T-helper 22 cell (primary cell): ENCODE data around the gene TSPAN9.

Experiments used
- DNase-seq: peaks from one replicate; pipeline ENCODE4 v3.0.0-alpha.2; 2020; ENCODE audit warnings: low read depth

Gene TSPAN9

GRCh38 chr12:3078086-3078820, 1.1 kb downstream of the TSPAN9 start:
- DNase-seq = no peak

DNA sequence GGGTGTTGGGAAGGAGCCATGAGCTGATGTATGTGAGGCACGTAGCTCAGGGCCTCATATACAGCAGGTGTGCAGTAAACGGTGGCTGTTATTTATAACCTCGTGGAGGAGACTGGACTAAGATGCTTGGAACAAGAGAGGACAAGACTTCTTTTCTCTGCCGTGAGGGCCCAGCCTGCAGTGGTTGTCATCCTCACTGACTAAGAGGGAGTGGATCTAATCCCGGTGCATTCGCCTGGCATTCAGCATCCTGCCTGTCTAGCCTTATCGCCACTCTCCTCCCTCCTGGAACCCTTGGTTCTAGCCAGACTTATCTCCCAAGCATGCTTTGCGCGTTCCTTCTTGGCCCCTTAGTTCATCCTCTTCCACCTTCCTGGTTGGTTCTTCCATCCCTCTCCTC, 3.9 kb downstream of the TSPAN9 start:
- no peak for DNase-seq

DNA sequence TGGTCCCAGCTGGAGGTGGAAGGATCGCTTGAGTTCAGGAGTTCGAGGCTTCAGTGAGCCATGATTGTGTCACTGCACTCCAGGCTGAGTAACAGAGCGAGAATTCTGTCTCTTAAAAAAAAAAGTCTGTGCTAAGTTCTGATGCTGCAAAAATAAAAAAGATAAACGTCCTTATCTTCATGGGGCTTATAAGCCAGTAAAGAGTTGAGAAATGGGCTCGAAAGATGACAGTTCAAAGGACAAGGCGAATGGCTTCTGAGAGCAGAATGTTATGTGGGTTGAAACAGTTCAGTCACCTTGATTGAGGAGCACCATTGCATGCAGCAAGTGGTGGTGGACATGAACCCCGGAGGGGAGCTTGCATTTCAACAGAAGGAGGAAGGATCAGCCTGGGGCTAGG, 4.7 kb downstream of the TSPAN9 start:
- DNase-seq = no peak

DNA sequence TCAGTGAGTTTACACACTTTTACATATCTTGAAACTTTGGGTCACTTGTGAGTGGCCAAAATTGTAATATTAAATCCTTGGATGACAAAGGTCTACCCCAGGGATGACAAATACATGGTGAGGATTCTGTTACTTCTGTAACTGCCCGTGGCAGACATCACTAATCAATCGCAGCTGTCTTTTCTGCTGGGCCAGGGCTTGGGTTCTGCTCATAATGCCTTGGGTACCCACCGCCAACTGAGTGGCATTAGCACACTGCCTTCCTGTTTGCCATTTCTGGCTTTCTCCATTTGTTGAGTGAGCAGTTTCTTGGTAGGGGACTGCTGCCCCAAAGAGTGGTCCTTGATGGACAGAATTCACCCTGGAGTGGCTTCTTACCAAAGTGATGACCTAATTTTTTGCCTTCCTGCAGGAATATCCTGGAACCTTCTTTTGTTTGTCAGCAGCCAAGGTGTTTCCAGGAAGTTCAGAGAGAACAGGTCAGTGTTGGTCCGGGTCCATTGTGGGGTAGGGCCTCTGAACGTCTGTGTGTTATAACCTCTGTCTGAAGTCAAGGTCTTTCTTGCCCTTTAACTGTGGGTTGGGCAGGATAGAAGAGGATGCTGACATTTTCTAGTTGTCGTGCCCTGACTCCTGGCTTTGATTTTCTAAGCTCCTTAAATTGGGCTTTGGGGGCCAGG, 6.2 kb downstream of the TSPAN9 start:
- no peak for DNase-seq

GRCh38 chr12:3083921-3084347, 6.8 kb downstream of the TSPAN9 start:
- DNase-seq = no peak

- no peak for DNase-seq
Observed at GRCh38 chr12:3084742-3085141, 7.6 kb downstream of the TSPAN9 start.

DNA sequence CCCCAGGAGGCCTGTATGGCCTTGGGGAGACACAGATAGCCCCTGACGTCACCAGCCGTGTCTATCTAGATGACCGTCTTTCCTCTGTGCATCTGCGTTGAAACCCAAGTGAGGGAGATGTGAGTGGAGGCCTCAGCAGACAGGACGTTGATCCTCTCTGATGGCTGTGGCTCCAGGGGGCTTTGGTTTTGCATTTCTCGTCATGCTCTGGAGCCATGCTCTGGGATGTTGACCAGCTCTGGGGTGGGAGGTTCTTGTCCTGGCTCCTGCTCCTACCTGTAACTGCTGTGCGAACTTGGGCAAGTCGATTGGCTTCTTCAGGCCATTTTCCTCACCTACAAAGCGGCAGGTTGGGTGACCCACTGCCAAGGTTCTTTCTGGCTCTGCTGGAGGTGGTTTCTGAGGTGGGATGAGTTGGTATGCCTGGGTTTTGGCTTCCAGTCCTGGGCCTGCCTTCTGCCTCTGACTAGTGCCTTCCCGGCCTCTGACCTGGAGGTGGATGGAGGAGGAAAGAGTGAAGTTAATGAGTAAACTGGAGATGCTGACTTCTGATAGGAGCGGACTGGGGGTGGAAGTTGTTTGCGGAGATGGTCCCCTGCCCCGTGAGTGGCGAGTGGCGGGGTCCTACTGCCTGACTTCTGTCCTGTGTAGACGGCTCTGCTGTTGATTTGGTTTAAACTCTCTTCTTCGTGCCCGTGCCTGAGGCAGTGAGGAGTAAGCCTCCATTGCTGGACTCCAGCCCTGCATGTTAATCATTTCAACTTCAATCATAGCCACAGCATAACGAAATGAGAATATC, 8.4 kb downstream of the TSPAN9 start:
- DNase-seq = no peak

DNA sequence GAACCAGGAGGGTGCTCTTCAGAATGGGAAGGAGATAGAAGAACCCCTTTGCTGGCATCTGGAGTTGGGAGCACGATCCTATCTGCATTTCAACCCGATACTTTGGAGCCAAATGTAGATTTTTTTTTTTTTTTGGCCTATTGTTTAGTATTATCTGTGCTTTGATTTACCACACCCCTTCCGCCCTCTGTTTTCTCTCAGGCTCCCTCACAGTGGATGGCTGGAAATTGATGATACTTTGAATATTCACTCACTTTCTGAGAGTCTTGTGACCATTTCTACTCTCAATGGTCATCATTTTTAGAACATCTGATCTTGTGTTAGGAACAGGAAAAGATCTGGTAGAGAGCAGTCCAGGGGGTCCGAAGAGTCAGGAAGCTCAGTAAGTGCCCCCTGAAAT, 9.0 kb downstream of the TSPAN9 start:
- no peak for DNase-seq

DNA sequence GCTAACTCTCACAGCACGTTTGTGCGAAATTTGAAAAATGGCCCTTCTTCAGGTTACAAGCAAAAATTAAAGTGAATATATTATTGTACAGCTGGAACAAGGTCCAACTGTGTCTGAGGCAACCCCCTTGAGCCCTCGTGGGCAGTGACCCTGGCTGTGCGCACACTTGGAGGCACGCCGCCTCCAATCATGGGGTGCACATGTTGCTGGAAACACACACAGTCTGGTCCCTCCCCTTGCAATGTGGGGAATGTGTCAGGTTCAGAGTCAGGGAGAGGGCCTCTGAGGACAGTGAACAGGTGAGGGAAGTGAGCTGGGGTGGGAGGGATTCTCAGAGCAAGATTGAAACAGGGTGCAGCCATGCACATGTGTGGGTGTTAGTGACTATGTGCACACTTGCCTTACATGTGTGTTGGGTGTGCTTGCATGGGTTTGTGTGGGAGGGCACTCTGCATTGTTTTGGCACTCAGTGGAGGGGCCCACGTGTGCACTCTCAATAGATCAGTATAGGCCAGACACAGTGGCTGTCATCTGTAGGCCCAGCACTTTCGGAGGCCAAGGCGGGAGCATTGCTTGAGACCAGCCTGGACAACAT, 9.6 kb downstream of the TSPAN9 start:
- no peak for DNase-seq

DNA sequence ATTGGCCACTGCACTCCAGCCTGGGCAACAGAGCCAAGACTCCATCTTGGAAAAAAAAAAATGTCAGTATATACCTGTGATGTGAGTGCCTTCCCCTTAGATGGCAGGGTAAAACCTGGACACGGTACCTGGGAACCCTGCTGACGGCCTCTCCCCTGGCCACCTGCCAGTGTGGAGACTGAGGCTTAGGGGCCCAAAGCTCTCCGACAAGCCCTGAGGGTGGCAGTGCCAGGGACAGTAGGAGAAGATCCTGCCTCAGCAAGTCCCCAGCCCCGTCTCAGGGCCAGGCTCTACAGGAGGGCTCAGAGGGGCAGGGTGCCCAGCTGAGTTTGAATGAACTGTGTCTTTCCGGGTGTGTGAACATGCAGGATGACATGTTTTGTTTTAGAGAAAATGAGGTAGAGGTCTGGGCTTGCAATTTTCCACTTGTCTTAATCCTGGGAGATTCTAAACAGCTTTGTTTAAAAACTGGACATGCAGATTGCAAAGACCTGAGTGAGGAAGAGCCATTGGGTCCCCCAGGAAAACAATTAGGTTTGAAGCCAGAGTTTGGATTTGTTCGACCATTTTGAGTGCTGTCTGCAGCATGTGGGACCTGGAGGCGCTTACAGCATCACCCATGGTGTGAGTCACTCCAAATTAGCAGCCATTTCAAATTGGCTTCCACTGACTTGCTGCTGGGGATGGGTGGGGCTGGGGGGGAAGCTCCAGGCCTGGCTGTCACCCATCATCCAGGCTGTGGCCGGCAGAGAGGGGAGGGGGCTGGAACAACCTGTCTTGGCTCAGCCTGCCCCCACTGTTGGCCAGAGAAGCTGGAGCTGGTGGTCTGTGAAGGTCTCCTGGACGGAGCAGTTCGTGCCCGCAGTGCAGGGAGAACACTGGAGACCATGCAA, 10.8 kb downstream of the TSPAN9 start:
- no peak for DNase-seq

- no peak for DNase-seq
Observed at GRCh38 chr12:3089588-3089987, 12.4 kb downstream of the TSPAN9 start.

DNA sequence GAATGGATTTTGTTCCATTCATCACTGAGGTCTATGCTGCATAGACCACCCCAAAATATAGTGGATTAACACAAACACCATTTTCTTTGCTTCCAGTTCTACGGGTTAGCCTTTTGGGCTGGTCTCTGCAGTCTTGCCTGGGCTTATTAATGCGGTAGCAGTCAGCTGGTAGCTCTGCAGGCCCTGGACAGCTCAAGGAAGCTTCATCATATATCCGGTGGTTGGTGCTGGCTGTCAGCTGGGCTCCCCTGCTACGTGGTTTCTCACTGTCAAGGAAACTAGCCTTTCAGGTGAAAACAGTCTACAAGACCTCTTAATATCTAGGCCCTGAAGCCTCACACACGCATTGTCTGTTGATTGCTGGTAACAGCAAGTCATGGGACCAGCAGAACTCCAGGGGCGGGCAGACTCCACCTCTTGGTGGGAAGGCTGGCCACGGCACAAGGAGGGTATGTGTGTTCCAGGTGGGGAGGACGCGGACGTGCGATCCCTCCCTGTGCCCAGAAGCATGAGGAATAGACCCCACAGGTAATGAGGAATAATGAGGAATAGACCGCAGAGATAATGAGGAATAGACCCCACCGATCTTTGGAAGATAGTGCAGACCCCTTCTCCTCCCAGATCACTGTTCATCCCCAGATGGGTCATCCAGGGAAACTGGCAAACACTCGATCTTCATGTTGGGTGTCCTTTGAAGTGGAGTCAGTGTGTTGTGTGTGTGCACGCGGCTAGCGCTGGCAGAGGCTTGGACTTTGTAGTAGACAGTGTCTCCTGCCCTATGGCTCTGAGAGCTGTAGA, 13.3 kb downstream of the TSPAN9 start:
- no peak for DNase-seq

DNA sequence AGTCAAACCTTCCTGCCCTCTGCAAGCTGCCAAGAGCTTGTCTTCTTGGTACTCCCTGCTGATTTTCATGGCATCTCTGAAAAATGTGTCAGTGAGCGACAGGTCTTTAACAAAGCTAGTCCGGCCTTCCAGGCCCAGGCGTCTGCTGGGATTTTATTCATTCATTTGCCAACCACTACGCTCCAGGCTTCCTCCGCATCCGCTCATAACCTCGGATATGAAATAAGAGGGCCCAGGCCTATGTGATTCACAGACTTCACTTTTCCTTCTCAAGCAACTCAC, 13.8 kb downstream of the TSPAN9 start:
- DNase-seq = no peak

DNA sequence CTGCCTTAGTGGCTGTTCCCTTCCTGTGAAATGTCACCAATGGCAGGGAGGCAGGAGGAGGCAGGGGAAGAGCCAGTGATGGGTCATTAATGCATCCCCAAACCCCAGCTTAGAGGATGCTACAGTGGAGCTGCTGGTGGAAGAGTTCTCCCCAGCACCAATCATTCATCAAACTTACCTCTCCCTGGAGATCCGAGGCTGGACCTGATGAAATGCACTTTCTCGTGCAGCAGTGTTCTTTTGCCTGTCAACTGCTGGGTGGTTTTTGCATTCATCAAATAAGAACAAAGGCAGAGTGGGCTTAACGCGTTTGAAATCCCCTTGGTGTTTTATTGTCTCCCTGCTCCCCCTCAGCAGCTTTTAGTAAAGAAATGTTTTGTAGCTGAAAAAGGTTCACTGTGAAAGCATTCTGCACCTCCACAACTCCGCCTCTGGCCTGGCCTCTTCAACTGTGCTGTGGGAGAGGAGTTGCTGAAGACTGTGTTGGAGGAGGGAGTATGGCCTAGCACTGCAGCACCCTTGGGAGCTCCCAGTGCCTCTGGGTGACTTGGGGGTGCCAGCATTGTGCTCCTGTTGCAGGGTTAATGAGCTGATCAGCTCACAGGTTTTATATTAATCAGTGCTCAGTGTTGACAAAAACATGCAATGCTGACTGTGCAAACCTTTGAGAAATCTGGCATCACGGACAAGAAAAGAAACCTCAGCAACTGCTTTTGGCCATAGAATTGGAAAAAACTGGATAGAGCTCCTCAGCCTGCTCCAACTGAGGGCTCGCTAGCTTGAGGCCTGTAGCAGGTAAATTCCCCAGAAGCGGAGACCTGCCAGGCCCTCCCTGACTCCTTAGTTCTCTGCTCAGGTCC, 14.4 kb downstream of the TSPAN9 start:
- no peak for DNase-seq

GRCh38 chr12:3092764-3093163, 15.6 kb downstream of the TSPAN9 start:
- no peak for DNase-seq

DNA sequence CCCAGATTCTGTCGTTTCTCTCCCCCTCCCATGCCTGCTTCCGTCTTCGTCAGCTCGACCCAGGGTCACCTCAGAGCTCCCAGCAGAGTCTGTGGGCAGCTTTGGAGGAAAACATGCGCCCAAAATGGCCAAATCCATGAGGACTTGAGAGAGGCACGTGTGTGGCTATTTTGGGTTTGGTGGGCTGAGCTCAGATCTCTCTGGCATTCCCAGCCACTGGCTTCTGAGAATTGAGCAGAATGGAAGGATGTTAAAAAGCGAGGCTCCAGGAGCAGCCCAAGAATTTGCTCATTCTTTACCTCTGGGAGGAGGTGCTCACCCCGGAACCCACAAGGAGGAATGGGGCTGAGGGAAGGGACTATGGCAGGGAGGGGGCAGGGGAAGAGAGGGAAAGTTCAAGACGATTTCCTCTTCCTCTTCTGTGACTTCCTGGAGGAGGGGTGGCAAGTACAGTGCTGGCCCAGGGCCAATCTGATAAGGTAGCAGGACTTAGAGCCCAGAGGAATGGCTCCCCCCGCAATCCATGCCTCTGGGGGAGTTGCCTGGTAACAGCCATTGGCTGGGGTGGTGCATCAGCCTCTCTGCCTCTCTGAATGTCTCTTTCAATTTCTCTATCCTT, 20.1 kb downstream of the TSPAN9 start:
- DNase-seq = no peak

- DNase-seq = no peak
Observed at GRCh38 chr12:3097836-3098235, 20.7 kb downstream of the TSPAN9 start.

- no peak for DNase-seq
Observed at GRCh38 chr12:3098436-3098835, 21.3 kb downstream of the TSPAN9 start.

DNA sequence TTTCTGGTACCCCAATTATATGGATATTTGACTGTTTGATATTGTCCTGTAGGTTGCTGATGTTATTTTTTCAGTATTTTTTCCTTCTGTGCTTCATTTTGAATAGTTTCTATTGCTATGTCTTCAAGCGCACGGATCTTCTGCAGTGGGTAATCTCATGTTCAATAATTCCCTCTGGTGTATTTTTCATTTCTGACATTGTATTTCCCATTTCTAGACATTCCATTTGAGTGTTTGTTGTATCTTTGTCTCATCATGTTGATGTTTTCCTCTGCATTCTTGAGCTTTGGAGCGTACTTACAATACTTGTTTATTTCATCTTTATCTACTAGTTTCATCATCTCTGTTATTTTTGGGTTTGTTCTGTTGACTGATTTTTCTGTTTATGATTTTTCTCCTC, 22.0 kb downstream of the TSPAN9 start:
- DNase-seq = no peak
